ENCODE measurements around the gene POLR2B. TPM values are rescaled to one million over a fixed set of nuclear protein-coding genes. Genes with fewer than 3 reads are reported as not detected.

The POLR2B gene
- total RNA-seq, 4 donors from 2014 or later, result 58.0 to 109 (median 83.3) TPM

DNA sequence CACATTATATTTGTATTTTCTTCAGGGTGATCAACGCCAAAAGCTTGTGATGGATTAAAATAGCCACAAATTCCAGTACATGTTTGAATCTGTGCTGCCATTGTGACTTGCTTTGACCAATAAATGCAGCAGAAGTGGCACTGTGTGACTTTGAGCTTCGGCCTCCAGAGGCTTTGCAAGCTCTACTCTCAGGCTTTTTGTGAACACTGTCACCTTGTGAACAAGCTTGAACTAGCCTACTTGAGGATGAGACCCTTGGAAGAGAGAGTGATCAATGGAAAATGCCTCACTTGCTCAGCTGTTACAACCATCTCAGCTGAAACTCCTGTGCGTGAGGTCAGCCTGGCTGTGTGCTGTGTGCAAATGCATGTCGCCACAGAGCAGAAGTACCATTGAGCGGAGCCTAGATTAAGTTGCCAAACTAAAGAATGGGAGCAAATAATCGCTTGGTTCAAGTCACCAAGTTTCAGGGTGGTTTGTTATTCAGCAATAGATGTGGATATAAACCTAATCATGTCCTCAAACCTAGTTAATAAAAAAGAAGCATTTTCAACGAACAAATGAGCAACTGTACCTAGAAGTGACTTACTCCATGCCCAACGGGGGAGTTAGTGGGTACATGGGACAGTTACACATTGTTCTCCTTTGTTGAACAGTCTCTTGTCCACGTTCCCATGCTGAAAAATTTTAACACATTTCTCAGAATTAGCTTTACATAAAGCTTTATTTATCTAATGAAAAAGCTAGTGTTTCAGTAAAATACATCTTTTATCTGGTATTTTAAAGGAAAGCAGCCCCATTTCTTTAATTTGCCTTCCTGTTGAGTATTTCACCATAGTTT, 24.8 kb upstream of the POLR2B start:
- TF ChIP-seq CTCF (IDR thresholded peaks at IDR 0.05; ENCODE audit: low read depth), result no peak

DNA sequence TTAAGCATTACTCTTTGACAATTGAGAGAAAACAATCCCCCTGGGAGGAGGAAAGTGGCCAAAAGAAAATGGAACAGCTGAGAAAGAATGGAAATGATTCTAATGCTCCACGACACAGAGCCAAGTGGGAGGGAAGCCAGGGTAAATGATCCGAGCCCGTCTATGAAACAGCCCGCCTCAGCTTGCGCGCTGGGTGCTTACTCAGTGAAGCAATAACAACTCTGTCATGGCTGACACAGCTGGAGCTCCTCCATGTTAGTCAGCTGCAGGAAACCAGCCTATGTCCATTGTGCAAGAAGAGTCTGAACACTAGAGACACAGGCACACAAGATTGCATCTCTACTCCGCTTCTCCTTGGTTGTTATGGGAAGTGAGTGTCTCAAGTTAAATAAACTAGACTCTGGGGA, 20.6 kb upstream of the POLR2B start:
- TF ChIP-seq CTCF (IDR thresholded peaks at IDR 0.05; ENCODE audit: low read depth), result no peak

GRCh38 chr4:56959100-56959499, 19.6 kb upstream of the POLR2B start:
- no peak for TF ChIP-seq CTCF (IDR thresholded peaks at IDR 0.05; ENCODE audit: low read depth)

DNA sequence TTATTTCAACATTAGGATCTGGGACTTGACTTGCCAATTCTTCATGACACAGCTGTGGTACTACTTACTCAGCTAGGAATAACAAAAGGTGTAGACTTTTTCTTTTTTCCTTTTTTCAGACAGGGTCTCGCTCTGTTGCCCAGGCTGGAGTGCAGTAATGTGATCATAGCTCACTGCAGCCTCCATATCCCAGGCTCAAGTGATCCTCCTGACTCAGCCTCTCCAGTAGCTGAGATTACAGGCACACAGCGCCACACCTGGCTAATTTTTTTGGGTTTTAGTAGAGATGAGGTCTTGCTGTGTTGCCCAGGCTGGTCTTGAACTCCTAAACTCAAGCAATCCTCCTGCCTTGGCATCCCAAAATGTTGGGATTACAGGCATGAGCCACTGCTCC, 17.6 kb upstream of the POLR2B start:
- TF ChIP-seq CTCF (IDR thresholded peaks at IDR 0.05; ENCODE audit: low read depth), result no peak

- TF ChIP-seq CTCF (IDR thresholded peaks at IDR 0.05; ENCODE audit: low read depth), result no peak
Observed at GRCh38 chr4:56971383-56971782, 7.3 kb upstream of the POLR2B start.

GRCh38 chr4:56972389-56972788, 6.3 kb upstream of the POLR2B start:
- TF ChIP-seq CTCF (IDR thresholded peaks at IDR 0.05; ENCODE audit: low read depth), result no peak

DNA sequence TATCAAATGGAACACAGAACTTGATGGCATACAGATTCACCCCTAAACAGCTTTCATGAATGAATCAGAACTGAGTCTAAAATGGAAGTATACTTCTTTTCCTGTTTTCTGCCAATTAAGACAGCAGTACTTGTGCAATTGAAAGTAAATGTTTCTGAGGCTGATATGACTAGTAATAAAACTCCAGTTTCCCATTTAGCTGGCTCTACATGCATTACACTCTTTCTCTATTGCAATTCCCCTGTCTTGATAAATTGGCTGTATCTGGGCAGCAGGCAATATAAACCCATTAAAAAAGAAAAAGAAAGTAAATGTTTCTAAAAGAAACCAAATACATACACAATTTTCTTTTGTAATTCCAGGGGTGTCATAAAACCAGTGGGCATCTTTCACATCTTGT, 5.9 kb upstream of the POLR2B start:
- TF ChIP-seq CTCF (IDR thresholded peaks at IDR 0.05; ENCODE audit: low read depth), result no peak

All from subcutaneous adipose tissue (tissue), 4 donors.